GM19463 (cell line): ENCODE measurements around the gene PCDHGB1.
"Not testable (repeated sequence)": the region's sequence is repeated elsewhere in the genome, so short reads cannot be mapped to it uniquely, and the experiment has no call there.

Source experiments
- ATAC-seq: cut with Tn5 transposase; IDR thresholded peaks from one replicate; pipeline ENCODE4 v1.9.1; 2021; ENCODE audit warnings: mild to moderate bottlenecking, moderate library complexity; ENCODE audit not compliant: unreplicated experiment

PCDHGB1 gene

DNA sequence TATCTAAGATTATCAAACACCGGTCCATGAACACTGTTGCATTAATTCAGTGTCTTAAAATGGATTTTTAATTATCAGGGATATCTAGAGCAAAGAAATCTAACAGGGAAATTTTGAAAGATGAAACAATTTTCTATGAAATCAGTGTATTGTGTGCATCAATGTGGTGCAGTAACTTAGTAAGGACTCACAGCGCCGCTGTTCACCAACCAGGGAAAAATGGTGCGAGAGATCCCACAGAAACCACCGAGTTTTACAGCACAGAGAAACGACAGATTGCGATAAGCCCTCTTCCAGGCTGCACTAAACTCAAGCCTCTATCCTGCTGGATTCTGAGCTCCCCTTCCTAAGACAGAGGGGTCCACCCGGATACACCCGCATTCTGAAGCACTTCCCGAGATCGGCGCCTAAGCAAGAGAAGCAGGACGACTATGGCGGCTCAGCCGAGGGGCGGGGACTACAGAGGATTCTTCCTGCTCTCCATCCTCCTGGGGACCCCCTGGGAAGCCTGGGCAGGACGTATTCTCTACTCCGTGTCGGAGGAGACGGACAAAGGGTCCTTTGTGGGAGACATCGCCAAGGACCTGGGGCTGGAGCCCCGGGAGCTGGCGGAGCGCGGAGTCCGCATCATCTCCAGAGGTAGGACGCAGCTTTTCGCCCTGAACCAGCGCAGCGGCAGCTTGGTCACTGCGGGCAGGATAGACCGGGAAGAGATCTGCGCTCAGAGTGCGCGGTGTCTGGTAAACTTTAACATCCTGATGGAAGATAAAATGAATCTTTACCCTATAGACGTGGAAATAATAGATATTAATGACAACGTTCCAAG is 32.8 kb downstream of the PCDHGB1 start, which contains the start of gene PCDHGA7:
Gene PCDHGA7, plus strand, starts transcription at position 274 of the 826 bp plus-strand sequence. Its CDS starts 158 bp downstream, at position 432.
- ATAC-seq = no peak

DNA sequence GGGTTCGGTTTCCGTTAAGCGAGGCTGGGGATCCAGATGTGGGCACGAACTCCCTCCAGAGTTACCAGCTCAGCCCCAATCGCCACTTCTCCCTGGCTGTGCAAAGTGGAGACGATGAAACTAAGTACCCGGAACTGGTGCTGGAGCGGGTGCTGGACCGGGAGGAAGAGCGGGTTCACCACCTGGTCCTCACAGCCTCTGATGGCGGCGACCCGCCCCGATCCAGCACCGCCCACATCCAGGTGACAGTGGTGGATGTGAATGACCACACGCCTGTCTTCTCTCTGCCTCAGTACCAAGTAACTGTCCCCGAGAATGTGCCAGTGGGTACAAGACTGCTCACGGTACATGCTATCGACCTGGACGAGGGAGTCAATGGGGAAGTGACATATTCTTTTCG is 33.4 kb downstream of the PCDHGB1 start:
- no peak for ATAC-seq

DNA sequence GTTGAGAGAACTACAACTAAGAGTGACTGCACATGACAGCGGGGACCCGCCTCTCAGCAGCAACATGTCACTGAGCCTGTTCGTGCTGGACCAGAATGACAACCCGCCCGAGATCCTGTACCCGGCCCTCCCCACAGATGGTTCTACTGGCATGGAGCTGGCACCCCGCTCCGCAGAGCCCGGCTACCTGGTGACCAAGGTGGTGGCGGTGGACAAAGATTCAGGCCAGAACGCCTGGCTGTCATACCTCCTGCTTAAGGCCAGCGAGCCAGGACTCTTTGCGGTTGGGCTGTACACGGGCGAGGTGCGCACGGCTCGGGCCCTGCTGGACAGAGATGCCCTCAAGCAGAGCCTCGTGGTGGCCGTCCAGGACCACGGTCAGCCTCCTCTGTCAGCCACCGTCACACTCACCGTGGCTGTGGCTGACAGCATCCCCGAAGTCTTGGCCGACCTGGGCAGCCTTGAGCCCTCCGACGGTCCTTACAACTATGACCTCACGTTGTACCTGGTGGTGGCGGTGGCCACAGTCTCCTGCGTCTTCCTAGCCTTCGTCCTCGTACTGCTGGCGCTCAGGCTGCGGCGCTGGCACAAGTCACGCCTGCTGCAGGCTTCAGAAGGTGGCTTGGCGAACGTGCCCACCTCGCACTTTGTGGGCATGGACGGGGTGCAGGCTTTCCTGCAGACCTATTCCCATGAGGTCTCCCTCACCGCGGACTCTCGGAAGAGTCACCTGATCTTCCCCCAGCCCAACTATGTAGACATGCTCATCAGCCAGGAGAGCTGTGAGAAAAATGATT is 34.8 kb downstream of the PCDHGB1 start:
- ATAC-seq = no peak

DNA sequence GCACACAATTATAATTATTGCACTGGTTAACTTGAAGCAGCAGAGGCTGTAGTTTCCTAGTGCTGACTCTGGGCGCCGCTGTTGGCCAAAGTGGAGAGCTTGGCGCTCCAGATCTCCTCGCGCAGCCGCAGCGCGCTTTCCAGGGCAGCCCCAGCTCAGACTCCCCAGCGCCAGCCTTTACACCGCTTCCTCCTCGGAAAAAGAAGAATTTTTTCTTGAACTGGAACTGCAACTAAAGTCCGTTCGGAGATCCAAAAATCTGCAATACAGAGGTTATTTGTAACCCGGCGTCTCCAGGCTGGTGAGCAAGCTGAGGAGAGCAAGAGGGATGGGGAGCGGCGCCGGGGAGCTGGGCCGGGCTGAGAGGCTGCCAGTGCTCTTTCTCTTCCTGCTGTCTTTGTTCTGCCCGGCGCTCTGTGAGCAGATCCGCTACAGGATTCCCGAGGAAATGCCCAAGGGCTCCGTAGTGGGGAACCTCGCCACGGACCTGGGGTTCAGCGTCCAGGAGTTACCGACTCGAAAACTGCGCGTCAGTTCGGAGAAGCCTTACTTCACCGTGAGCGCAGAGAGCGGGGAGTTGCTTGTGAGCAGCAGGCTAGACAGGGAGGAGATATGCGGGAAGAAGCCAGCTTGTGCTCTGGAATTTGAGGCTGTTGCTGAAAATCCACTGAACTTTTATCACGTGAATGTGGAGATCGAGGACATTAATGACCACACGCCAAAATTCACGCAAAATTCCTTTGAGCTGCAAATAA is 37.8 kb downstream of the PCDHGB1 start, which contains the start of gene PCDHGB4:
Gene PCDHGB4, plus strand, starts transcription at position 142 of the 755 bp plus-strand sequence. Its CDS starts 187 bp downstream, at position 329.
- ATAC-seq = peak; percentile 56

DNA sequence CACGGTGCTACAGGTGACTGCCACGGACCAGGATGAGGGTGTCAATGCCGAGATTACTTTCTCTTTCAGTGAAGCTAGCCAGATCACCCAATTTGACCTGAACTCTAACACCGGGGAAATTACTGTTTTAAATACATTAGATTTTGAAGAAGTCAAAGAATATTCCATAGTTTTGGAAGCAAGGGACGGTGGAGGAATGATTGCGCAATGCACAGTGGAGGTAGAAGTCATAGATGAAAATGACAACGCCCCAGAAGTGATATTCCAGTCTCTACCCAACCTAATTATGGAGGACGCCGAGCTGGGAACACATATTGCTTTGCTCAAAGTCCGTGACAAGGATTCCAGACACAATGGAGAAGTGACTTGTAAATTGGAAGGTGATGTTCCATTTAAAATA is 38.8 kb downstream of the PCDHGB1 start:
- no peak for ATAC-seq

DNA sequence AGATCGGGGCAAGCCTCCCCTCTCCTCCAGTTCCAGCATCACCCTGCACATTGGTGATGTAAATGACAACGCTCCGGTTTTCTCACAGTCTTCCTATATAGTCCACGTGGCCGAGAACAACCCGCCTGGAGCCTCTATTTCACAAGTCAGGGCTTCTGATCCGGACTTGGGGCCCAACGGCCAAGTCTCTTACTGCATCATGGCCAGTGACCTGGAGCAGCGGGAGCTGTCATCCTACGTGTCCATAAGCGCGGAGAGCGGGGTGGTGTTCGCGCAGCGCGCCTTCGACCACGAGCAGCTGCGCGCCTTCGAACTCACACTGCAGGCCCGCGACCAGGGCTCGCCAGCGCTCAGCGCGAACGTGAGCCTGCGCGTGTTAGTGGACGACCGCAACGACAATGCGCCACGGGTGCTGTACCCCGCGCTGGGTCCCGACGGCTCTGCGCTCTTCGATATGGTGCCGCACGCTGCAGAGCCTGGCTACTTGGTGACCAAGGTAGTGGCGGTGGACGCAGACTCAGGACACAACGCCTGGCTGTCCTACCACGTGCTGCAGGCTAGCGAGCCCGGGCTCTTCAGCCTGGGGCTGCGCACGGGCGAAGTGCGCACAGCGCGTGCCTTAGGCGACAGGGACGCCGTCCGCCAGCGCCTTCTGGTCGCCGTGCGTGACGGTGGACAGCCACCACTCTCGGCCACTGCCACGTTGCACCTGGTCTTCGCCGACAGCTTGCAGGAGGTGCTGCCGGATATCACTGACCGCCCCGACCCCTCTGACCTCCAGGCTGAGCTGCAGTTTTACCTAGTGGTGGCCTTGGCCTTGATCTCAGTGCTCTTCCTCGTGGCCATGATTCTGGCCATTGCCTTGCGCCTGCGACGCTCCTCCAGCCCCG is 39.5 kb downstream of the PCDHGB1 start:
- no peak for ATAC-seq

DNA sequence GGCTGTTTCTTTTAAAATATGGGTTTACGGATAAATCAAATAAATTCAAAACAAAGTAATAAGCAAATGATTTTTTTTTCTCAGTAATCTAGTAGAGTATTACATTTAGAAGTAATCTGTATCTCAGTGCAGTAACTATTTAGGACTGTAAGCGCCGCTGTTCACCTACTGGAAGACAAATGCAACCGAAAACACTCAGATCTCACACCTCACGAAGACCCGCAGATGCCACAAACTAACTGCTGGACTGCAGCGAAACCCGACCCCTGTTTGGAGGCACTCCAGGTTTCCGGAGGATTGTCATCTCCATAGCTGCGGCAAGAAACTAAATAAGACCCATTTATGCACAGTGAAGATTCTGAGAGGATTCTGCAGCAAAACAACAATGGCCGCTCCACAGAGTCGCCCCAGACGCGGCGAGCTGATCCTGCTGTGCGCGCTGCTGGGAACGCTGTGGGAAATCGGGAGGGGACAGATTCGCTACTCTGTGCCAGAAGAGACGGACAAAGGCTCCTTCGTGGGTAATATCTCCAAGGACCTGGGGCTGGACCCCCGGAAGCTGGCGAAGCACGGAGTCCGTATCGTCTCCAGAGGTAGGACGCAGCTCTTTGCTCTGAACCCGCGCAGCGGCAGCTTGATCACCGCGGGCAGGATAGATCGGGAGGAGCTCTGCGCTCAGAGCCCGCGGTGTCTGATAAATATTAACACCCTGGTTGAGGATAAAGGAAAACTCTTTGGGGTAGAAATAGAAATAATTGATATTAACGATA is 42.7 kb downstream of the PCDHGB1 start, which contains the start of gene PCDHGA8:
Gene PCDHGA8, plus strand, starts transcription at position 205 of the 770 bp plus-strand sequence. Its CDS starts 181 bp downstream, at position 386.
- ATAC-seq = no peak

DNA sequence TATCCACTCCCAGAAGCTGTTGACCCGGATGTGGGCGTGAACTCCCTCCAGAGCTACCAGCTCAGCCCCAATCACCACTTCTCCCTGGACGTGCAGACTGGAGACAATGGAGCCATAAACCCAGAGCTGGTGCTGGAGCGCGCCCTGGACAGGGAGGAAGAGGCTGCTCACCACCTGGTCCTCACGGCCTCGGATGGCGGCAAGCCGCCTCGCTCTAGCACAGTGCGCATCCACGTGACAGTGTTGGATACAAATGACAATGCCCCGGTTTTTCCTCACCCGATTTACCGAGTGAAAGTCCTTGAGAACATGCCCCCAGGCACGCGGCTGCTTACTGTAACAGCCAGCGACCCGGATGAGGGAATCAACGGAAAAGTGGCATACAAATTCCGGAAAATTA is 43.4 kb downstream of the PCDHGB1 start:
- ATAC-seq = no peak

DNA sequence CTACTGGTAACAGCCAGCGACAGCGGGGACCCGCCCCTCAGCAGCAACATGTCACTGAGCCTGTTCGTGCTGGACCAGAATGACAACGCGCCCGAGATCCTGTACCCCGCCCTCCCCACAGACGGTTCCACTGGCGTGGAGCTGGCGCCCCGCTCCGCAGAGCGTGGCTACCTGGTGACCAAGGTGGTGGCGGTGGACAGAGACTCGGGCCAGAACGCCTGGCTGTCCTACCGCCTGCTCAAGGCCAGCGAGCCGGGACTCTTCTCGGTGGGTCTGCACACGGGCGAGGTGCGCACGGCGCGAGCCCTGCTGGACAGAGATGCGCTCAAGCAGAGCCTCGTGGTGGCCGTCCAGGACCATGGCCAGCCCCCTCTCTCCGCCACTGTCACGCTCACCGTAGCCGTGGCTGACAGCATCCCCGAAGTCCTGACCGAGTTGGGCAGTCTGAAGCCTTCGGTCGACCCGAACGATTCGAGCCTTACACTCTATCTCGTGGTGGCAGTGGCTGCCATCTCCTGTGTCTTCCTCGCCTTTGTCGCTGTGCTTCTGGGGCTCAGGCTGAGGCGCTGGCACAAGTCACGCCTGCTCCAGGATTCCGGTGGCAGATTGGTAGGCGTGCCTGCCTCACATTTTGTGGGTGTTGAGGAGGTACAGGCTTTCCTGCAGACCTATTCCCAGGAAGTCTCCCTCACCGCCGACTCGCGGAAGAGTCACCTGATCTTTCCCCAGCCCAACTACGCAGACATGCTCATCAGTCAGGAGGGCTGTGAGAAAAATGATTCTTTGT is 44.7 kb downstream of the PCDHGB1 start:
- ATAC-seq = not testable (repeated sequence)

DNA sequence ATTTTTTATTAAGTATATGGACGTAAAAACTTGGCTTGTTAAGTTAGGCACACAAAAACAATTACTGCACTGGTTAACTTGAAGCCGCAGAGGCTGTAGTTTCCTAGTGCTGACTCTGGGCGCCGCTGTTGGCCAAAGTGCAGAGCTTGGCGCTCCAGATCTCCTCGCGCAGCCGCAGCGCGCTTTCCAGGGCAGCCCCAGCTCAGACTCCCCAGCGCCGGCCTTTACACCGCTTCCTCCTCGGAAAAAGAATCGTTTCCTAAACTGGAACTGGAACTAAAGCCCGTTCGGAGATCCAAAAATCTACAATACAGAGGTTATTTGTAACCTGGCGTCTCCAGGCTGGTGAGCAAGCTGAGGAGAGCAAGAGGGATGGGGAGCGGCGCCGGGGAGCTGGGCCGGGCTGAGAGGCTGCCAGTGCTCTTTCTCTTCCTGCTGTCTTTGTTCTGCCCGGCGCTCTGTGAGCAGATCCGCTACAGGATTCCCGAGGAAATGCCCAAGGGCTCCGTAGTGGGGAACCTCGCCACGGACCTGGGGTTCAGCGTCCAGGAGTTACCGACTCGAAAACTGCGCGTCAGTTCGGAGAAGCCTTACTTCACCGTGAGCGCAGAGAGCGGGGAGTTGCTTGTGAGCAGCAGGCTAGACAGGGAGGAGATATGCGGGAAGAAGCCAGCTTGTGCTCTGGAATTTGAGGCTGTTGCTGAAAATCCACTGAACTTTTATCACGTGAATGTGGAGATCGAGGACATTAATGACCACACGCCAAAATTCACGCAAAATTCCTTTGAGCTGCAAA is 48.1 kb downstream of the PCDHGB1 start, which contains the start of gene PCDHGB5:
Gene PCDHGB5, plus strand, starts transcription at position 192 of the 796 bp plus-strand sequence. Its CDS starts 181 bp downstream, at position 373.
- ATAC-seq = peak; percentile 99

DNA sequence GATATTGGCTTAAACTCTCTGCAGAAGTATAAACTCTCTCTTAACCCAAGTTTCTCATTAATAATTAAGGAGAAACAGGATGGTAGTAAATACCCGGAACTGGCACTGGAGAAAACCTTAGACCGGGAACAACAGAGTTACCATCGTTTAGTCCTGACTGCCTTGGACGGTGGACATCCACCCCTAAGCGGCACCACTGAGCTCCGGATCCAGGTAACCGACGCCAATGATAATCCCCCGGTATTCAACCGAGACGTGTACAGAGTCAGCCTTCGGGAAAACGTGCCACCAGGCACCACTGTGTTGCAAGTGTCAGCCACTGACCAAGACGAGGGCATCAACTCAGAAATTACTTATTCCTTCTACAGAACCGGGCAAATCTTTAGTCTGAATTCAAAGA is 48.7 kb downstream of the PCDHGB1 start:
- ATAC-seq = no peak

DNA sequence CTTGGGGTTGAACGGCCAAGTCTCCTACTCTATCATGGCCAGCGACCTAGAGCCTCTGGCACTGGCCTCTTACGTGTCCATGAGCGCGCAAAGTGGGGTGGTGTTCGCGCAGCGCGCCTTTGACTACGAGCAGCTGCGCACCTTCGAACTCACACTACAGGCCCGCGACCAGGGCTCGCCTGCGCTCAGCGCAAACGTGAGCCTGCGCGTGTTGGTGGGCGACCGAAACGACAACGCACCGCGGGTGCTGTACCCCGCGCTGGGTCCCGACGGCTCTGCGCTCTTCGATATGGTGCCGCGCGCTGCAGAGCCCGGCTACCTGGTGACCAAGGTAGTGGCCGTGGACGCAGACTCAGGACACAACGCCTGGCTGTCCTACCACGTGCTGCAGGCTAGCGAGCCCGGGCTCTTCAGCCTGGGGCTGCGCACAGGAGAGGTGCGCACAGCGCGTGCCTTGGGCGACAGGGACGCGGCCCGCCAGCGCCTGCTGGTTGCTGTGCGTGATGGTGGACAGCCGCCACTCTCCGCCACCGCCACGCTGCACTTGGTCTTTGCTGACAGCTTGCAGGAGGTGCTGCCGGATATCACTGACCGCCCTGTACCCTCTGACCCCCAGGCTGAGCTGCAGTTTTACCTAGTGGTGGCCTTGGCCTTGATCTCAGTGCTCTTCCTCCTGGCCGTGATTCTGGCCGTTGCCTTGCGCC is 49.8 kb downstream of the PCDHGB1 start:
- ATAC-seq = no peak
